ENCODE results near the gene IGLL5. TPM values are rescaled to one million over a fixed set of nuclear protein-coding genes. Genes with fewer than 3 reads are reported as not detected.

The IGLL5 gene
- total and polyA plus RNA-seq, 9 donors: 0.40 to 9.8 (median 1.5) TPM; not detected in 1

Small RNA genes lying within 50 kb of the gene (microRNA-seq; reads per million reads assigned to microRNA genes)
- 0 reads per million in 3 donors for gene MIR5571

Small RNA genes lying within 50 kb of the gene (small RNA-seq; reads per million reads assigned to genes)
- not detected for gene IGLC4
- not detected for gene IGLC5
- gene IGLJ1: not detected
- gene IGLJ2: not detected
- not detected for gene IGLJ3
- not detected for gene IGLJ4
- not detected for gene IGLJ5
- not detected for gene IGLJ6
- not detected for gene IGLJ7
- not detected for gene IGLV2-5
- gene IGLV3-2: not detected
- gene IGLV3-4: not detected
- gene IGLV3-6: not detected
- gene IGLV3-7: not detected
- gene MIR5571: not detected

Other genes with a start within 250 kb of the IGLL5 start
- gene GGTLC2, start 243.2 kb upstream of the IGLL5 start, total RNA-seq: not detected
- gene GGTLC2, start 243.2 kb upstream of the IGLL5 start, polyA plus RNA-seq: not detected
- 10 to 100 TPM; 11.1 to 40.8 (median 19.9) TPM for gene GNAZ, start 182.7 kb downstream of the IGLL5 start, total RNA-seq
- gene GNAZ, start 182.7 kb downstream of the IGLL5 start, polyA plus RNA-seq: 1 to 10 TPM; 7.2 to 8.7 TPM

All from ovary (tissue), 9 donors.